IMR-90 (cell line): ENCODE measurements around the gene SERPINA7. TPM values are rescaled to one million over a fixed set of nuclear protein-coding genes. Genes with fewer than 3 reads are reported as not detected.
"Not testable (repeated sequence)": the region's sequence is repeated elsewhere in the genome, so short reads cannot be mapped to it uniquely, and the experiment has no call there.

ENCODE experiments used
- ATAC-seq: fragments of 200-7000 bp; cut with Tn5 transposase; 2 replicates; pipeline ENCODE4 v1.9.1; 2020; ENCODE audit warnings: low read depth, mild to moderate bottlenecking, moderate library complexity
- BruUV-seq: library from RNA; stranded (reverse); fragments of 400-500 nt; replicated peaks from 2 replicates; lab custom pipeline; 2021; lab: Mats Ljungman, UMichigan
- CTCF ChIA-PET: fragments of 300-600 bp; formaldehyde crosslinking; extraction: SDS; loops from one replicate; lab custom pipeline; 2021; ENCODE audit warnings: antibody characterized with exemption; lab: Yijun Ruan, JAX
- POLR2A ChIA-PET: fragments of 300-600 bp; sonication (Branson Sonifier 250); formaldehyde crosslinking; loops from one replicate; lab custom pipeline; 2022; ENCODE audit warnings: antibody characterized with exemption; ENCODE audit not compliant: unreplicated experiment; lab: Charles Lee
- DNase-seq: peaks from one replicate; pipeline ENCODE4 v3.0.0; 2013
- H2AFZ ChIP-seq: replicated peaks from 2 replicates; pipeline ENCODE3; 2013; ENCODE audit warnings: low read length, mild to moderate bottlenecking; ENCODE audit not compliant: poor library complexity
- H2AK5ac ChIP-seq: 2 replicates; pipeline ENCODE4 v1.6.1; 2013; ENCODE audit warnings: low read depth, low read length, inconsistent platforms
- H2AK9ac ChIP-seq: replicated peaks from 2 replicates; pipeline ENCODE3; 2013; ENCODE audit warnings: mild to moderate bottlenecking, low read depth, low read length, moderate library complexity; ENCODE audit not compliant: poor library complexity
- H2BK120ac ChIP-seq: 2 replicates; pipeline ENCODE4 v1.6.1; 2013; ENCODE audit warnings: low read depth, low read length, inconsistent platforms
- H2BK15ac ChIP-seq: 3 replicates; pipeline ENCODE4 v1.6.1; 2013; ENCODE audit warnings: low read depth, low read length, inconsistent platforms
- H2BK20ac ChIP-seq: 2 replicates; pipeline ENCODE4 v1.6.1; 2013; ENCODE audit warnings: low read depth, mild to moderate bottlenecking, inconsistent platforms, low read length, moderate library complexity
- H2BK5ac ChIP-seq: 2 replicates; pipeline ENCODE4 v1.6.1; 2013; ENCODE audit warnings: mild to moderate bottlenecking, low read depth, low read length, inconsistent platforms; ENCODE audit not compliant: poor library complexity, severe bottlenecking
- H3K14ac ChIP-seq: replicated peaks from 2 replicates; pipeline ENCODE4 v1.6.1; 2013; ENCODE audit warnings: low read depth, low read length, inconsistent platforms
- H3K18ac ChIP-seq: 2 replicates; pipeline ENCODE4 v1.6.1; 2013; ENCODE audit warnings: low read depth, low read length, control low read depth
- H3K23ac ChIP-seq: 2 replicates; pipeline ENCODE4 v1.6.1; 2013; ENCODE audit warnings: low read depth, low read length, inconsistent platforms
- H3K27ac ChIP-seq: 2 replicates; pipeline ENCODE4 v1.5.1; 2013; ENCODE audit warnings: mild to moderate bottlenecking, control low read depth, low read length; ENCODE audit not compliant: insufficient read depth
- H3K27me3 ChIP-seq: 2 replicates; pipeline ENCODE4 v1.6.1; 2013; ENCODE audit warnings: low read length; ENCODE audit not compliant: control insufficient read depth, insufficient read depth
- H3K36me3 ChIP-seq: 2 replicates; pipeline ENCODE4 v1.6.1; 2013; ENCODE audit warnings: low read length, mixed read lengths; ENCODE audit not compliant: control insufficient read depth, insufficient read depth
- H3K4ac ChIP-seq: 2 replicates; pipeline ENCODE4 v1.6.1; 2013; ENCODE audit warnings: low read depth, low read length, inconsistent platforms
- H3K4me1 ChIP-seq: 2 replicates; pipeline ENCODE4 v1.6.1; 2013; ENCODE audit warnings: low read length, mixed read lengths; ENCODE audit not compliant: control insufficient read depth, insufficient read depth
- H3K4me2 ChIP-seq: 2 replicates; pipeline ENCODE4 v1.6.1; 2013; ENCODE audit warnings: low read depth, mild to moderate bottlenecking, control low read depth, low read length, moderate library complexity
- H3K4me3 ChIP-seq: 2 replicates; pipeline ENCODE4 v1.5.1; 2013; ENCODE audit warnings: low read depth, mild to moderate bottlenecking, control low read depth, low read length, moderate library complexity; ENCODE audit not compliant: insufficient read depth
- H3K56ac ChIP-seq: 2 replicates; pipeline ENCODE4 v1.6.1; 2013; ENCODE audit warnings: low read length, inconsistent platforms; ENCODE audit not compliant: insufficient read depth; ENCODE audit errors: extremely low read depth
- H3K79me1 ChIP-seq, 2 experiments: 2 replicates each; pipeline ENCODE4 v1.6.1; 2013; ENCODE audit warnings: low read length in 2 of 2, inconsistent platforms in 1 of 2, low read depth in 1 of 2
- H3K9ac ChIP-seq: 2 replicates; pipeline ENCODE4 v1.6.1; 2013; ENCODE audit warnings: low read depth, low read length, control low read depth
- H3K9me1 ChIP-seq: 2 replicates; pipeline ENCODE4 v1.6.1; 2013; ENCODE audit warnings: low read length, inconsistent platforms; ENCODE audit not compliant: insufficient read depth
- H3K9me3 ChIP-seq: 2 replicates; pipeline ENCODE4 v1.6.1; 2013; ENCODE audit warnings: low read length; ENCODE audit not compliant: control insufficient read depth, insufficient read depth
- H4K20me1 ChIP-seq: 2 replicates; pipeline ENCODE4 v1.6.1; 2013; ENCODE audit warnings: low read length, inconsistent platforms; ENCODE audit not compliant: insufficient read depth
- H4K5ac ChIP-seq: 2 replicates; pipeline ENCODE4 v1.6.1; 2013; ENCODE audit warnings: mild to moderate bottlenecking, low read depth, low read length, control low read depth
- H4K8ac ChIP-seq, 2 experiments: 2 replicates each; pipeline ENCODE4 v1.6.1; 2013; ENCODE audit warnings: low read depth in 2 of 2, low read length in 2 of 2, control low read depth in 1 of 2, inconsistent platforms in 1 of 2
- H4K91ac ChIP-seq: 2 replicates; pipeline ENCODE4 v1.6.1; 2013; ENCODE audit warnings: low read depth, low read length, inconsistent platforms; ENCODE audit not compliant: insufficient read depth
- BHLHE40 ChIP-seq: fragments of 150-350 bp; IDR thresholded peaks from 2 replicates; pipeline ENCODE4 v1.6.1; 2016; ENCODE audit warnings: mild to moderate bottlenecking, low read depth, low read length
- CEBPB ChIP-seq: IDR thresholded peaks from 2 replicates; pipeline ENCODE4 v1.6.1; 2012; ENCODE audit warnings: low read depth, low read length, improper control_type of control experiment
- NFE2L2 ChIP-seq: fragments of 150-350 bp; IDR thresholded peaks from 2 replicates; pipeline ENCODE4 v1.6.1; 2016; ENCODE audit warnings: low read depth, mild to moderate bottlenecking, low read length
- POLR2A ChIP-seq: IDR thresholded peaks from 2 replicates; pipeline ENCODE4 v1.6.1; 2012; ENCODE audit warnings: mild to moderate bottlenecking, low read depth, low read length
- RFX5 ChIP-seq: IDR thresholded peaks from 2 replicates; pipeline ENCODE4 v1.8.0; 2012; ENCODE audit warnings: low read depth, mild to moderate bottlenecking, low read length, moderate library complexity
- SMC3 ChIP-seq: fragments of 150-350 bp; IDR thresholded peaks from 2 replicates; pipeline ENCODE4 v1.6.1; 2016; ENCODE audit warnings: low read depth, mild to moderate bottlenecking, antibody characterized with exemption, low read length, moderate library complexity
- WGBS, 2 experiments: methylation state at CpG; one replicate each; pipeline versions ENCODE4 v1.1.5 to v1.1.7; 2013; ENCODE audit warnings: missing lambda C conversion rate in 2 of 2; ENCODE audit not compliant: insufficient read length in 1 of 2; ENCODE audit errors: extremely low coverage in 2 of 2; 5-methylcytosine and 5-hydroxymethylcytosine counted together
- dilution Hi-C: fragments of 300-500 bp; cut with HindIII; formaldehyde crosslinking; loops from one replicate; pipeline ENCODE4 v1.14.3; 2018; ENCODE audit warnings: low sequenced_read_pairs; ENCODE audit not compliant: unreplicated experiment
- in situ Hi-C: fragments of 300-500 bp; cut with MboI; formaldehyde crosslinking; loops from 3 replicates; pipeline ENCODE4 v1.14.3; 2019; ENCODE audit warnings: low sequenced_read_pairs, inconsistent platforms, mixed read lengths
- intact Hi-C: fragments of 100-400 bp; cut with micrococcal nuclease; formaldehyde crosslinking; loops from 2 replicates; pipeline ENCODE4 v1.10.0; 2022
- polyA plus RNA-seq, 3 experiments: library from polyadenylated mRNA; depleted of rRNA; stranded (reverse); fragments of >200 nt; gene quantifications; 2 replicates each; pipeline ENCODE4 v1.2.3, GENCODE V29; 2012; ENCODE audit warnings: low replicate concordance in 1 of 3
- total RNA-seq: library from RNA; depleted of rRNA; stranded (reverse); fragments of >200 nt; gene quantifications from 2 replicates; pipeline ENCODE4 v1.2.3, GENCODE V29; 2012

The SERPINA7 gene
- total and polyA plus RNA-seq, 2 of the 4 experiments (the other 2 are of a cell fraction), result not detected

GRCh38 chrX:106005684-106006083 lies 32.8 kb downstream of the SERPINA7 start:
- Histone ChIP-seq H3K9me3 (no peaks in the 10 kb centered on the region), H3K9ac (no peak overlapping the region), H4K91ac (no peak overlapping the region), H4K5ac (no peak overlapping the region), H3K14ac (no peak overlapping the region), H3K36me3 (no peaks in the 10 kb centered on the region), H3K56ac (no peak overlapping the region), H2BK120ac (no peak overlapping the region), H2BK20ac (no peak overlapping the region), H3K4me2 (no peak overlapping the region), H2AFZ (no peak overlapping the region), H3K27ac (no peak overlapping the region), H3K27me3 (no peaks in the 10 kb centered on the region), H3K9me1 (no peaks in the 10 kb centered on the region), H3K4ac (no peak overlapping the region), H3K18ac (no peak overlapping the region), H2BK5ac (no peak overlapping the region), H3K79me1 (no peaks in the 10 kb centered on the region), H3K23ac (no peak overlapping the region), H4K8ac (no peak overlapping the region), H3K4me3 (no peak overlapping the region), H2BK15ac (no peak overlapping the region), H3K4me1 (no peaks in the 10 kb centered on the region), H2AK5ac (no peak overlapping the region), H2AK9ac (no peak overlapping the region), H4K20me1 (no peaks in the 10 kb centered on the region)
- no CpG with 5 or more reads among the region's 2 CpGs for WGBS, 2 experiments
- intact Hi-C loops (no loop called here), in situ Hi-C loops (no loop called here), dilution Hi-C loops (no loop called here)
- no TSS peak for BruUV-seq
- TF ChIP-seq BHLHE40 (no peak), CEBPB (no peak), NFE2L2 (no peak), SMC3 (no peak), POLR2A (no peak), RFX5 (no peak)
- no peak for ATAC-seq
- DNase-seq, result no peak
- ChIA-PET CTCF (no interaction called here), POLR2A (no interaction called here)

- H3K56ac ChIP-seq, intact Hi-C loops, H3K4me1 ChIP-seq: not testable (repeated sequence)
These were observed 37.9 kb downstream of the SERPINA7 start for GRCh38 chrX:106000609-106001008.

More at GRCh38 chrX:106000609-106001008, 37.9 kb downstream of the SERPINA7 start:
- H3K9me1 ChIP-seq, H2BK20ac ChIP-seq, H3K4ac ChIP-seq, H3K9me3 ChIP-seq, H4K20me1 ChIP-seq, H3K27me3 ChIP-seq, H2BK120ac ChIP-seq, BruUV-seq, H3K79me1 ChIP-seq, H4K5ac ChIP-seq, DNase-seq, H4K8ac ChIP-seq, in situ Hi-C loops, H3K9ac ChIP-seq, H3K4me2 ChIP-seq, H3K27ac ChIP-seq, H2AK9ac ChIP-seq, dilution Hi-C loops, H2AK5ac ChIP-seq, H3K36me3 ChIP-seq, H4K91ac ChIP-seq, CTCF ChIA-PET, ATAC-seq, POLR2A ChIA-PET, H3K18ac ChIP-seq, H2BK5ac ChIP-seq, H3K14ac ChIP-seq, H3K4me3 ChIP-seq, H2BK15ac ChIP-seq, H3K23ac ChIP-seq, H2AFZ ChIP-seq: not testable (repeated sequence)
- 80% methylated on average over 2 of the region's 5 CpGs; no CpG with 5 or more reads in 1 of the 2 experiments for WGBS, 2 experiments
